Neural crest cell (in vitro differentiated cells): ENCODE measurements around the gene SYT3. TPM values are rescaled to one million over a fixed set of nuclear protein-coding genes. Genes with fewer than 3 reads are reported as not detected.

Experiments
- DNase-seq: peaks from one replicate; pipeline ENCODE4 v3.0.0; 2021; ENCODE audit warnings: low read depth, mixed read lengths, low spot score
- H3K27ac Mint-ChIP-seq: one replicate; pipeline ENCODE4 v1.8.0; 2021; ENCODE audit warnings: mild to moderate bottlenecking, mixed read lengths; ENCODE audit not compliant: unreplicated experiment
- H3K27me3 Mint-ChIP-seq: 2 replicates; pipeline ENCODE4 v1.8.0; 2021; ENCODE audit warnings: low read depth, mild to moderate bottlenecking, mixed read lengths
- H3K36me3 Mint-ChIP-seq: 2 replicates; pipeline ENCODE4 v1.8.0; 2021; ENCODE audit warnings: low read depth, mild to moderate bottlenecking, mixed read lengths
- H3K4me1 Mint-ChIP-seq: 2 replicates; pipeline ENCODE4 v1.8.0; 2021; ENCODE audit warnings: mixed read lengths
- H3K4me3 Mint-ChIP-seq: one replicate; pipeline ENCODE4 v1.8.0; 2021; ENCODE audit warnings: mild to moderate bottlenecking, mixed read lengths
- H3K9me3 Mint-ChIP-seq: 2 replicates; pipeline ENCODE4 v1.8.0; 2021; ENCODE audit warnings: mixed read lengths
- CTCF ChIP-seq: fragments of 200-600 bp; sonication (generic); conservative IDR thresholded peaks from 2 replicates; pipeline ENCODE4 v1.5.0; 2021; ENCODE audit warnings: antibody characterized with exemption, mild to moderate bottlenecking
- total RNA-seq: library from RNA; stranded (reverse); gene quantifications from 2 replicates; pipeline ENCODE4 v1.2.1, GENCODE V29; 2021

Gene SYT3
- total RNA-seq, 1 donor from 2014 or later = 2.0 TPM

GRCh38 chr19:50666346-50667176, 26.9 kb upstream of the SYT3 start:
- no peak for DNase-seq
- peaks cover 69% of the 10 kb centered on the region for H3K27me3 Mint-ChIP-seq
- no peak for TF ChIP-seq CTCF

GRCh38 chr19:50664204-50664603, 24.5 kb upstream of the SYT3 start:
- Mint-ChIP-seq H3K4me1 (peaks cover 21% of the 10 kb centered on the region), H3K27ac (no peak overlapping the region), H3K4me3 (peak overlapping the region; percentile 78), H3K36me3 (no peaks in the 10 kb centered on the region), H3K27me3 (peaks cover 56% of the 10 kb centered on the region), H3K9me3 (no peaks in the 10 kb centered on the region)
- no peak for TF ChIP-seq CTCF
- no peak for DNase-seq

More at GRCh38 chr19:50666346-50667176, 26.9 kb upstream of the SYT3 start:
- Mint-ChIP-seq H3K4me3 (no peak overlapping the region), H3K9me3 (no peaks in the 10 kb centered on the region), H3K27ac (no peak overlapping the region), H3K36me3 (no peaks in the 10 kb centered on the region), H3K4me1 (peaks cover 4% of the 10 kb centered on the region)

- H3K27ac Mint-ChIP-seq = no peak overlapping the region
- H3K4me1 Mint-ChIP-seq = peaks cover 24% of the 10 kb centered on the region
- no peaks in the 10 kb centered on the region for H3K36me3 Mint-ChIP-seq
- peaks cover 53% of the 10 kb centered on the region for H3K27me3 Mint-ChIP-seq
- TF ChIP-seq CTCF = peak; percentile 45
- DNase-seq = no peak
- peak overlapping the region; percentile 78 for H3K4me3 Mint-ChIP-seq
- H3K9me3 Mint-ChIP-seq = no peaks in the 10 kb centered on the region
Measured at GRCh38 chr19:50663482-50663790, 23.8 kb upstream of the SYT3 start.

GRCh38 chr19:50662651-50663481, 23.2 kb upstream of the SYT3 start:
- Mint-ChIP-seq H3K4me1 (peaks cover 30% of the 10 kb centered on the region), H3K4me3 (peak overlapping the region; percentile 78), H3K9me3 (no peaks in the 10 kb centered on the region), H3K27me3 (peaks cover 57% of the 10 kb centered on the region), H3K36me3 (no peaks in the 10 kb centered on the region), H3K27ac (no peak overlapping the region)
- TF ChIP-seq CTCF = no peak
- no peak for DNase-seq

GRCh38 chr19:50661766-50662650, 22.3 kb upstream of the SYT3 start:
- Mint-ChIP-seq H3K9me3 (no peaks in the 10 kb centered on the region), H3K27me3 (peaks cover 62% of the 10 kb centered on the region)

More at GRCh38 chr19:50661766-50662650, 22.3 kb upstream of the SYT3 start:
- peak overlapping the region; percentile 27 for H3K4me3 Mint-ChIP-seq
- H3K27ac Mint-ChIP-seq = no peak overlapping the region
- TF ChIP-seq CTCF = no peak
- H3K36me3 Mint-ChIP-seq = no peaks in the 10 kb centered on the region
- DNase-seq = no peak
- H3K4me1 Mint-ChIP-seq = peaks cover 37% of the 10 kb centered on the region
